Femur (tissue), 1 donor: ENCODE measurements around the gene WHRN.

Experiments used
- DNase-seq: peaks from one replicate; pipeline ENCODE4 v3.0.0-alpha.2; 2017

Gene WHRN

GRCh38 chr9:114375386-114376175 lies 129.7 kb downstream of the WHRN start:
- peak; percentile 1 for DNase-seq

GRCh38 chr9:114374936-114375335 lies 130.3 kb downstream of the WHRN start:
- DNase-seq, result no peak

GRCh38 chr9:114373960-114374730 lies 131.1 kb downstream of the WHRN start:
- DNase-seq, result no peak

GRCh38 chr9:114372921-114373448 lies 132.3 kb downstream of the WHRN start:
- DNase-seq, result peak; percentile 82

- DNase-seq, result no peak
Measured at GRCh38 chr9:114371973-114372917, 133.0 kb downstream of the WHRN start.

- DNase-seq, result no peak
Measured at GRCh38 chr9:114371343-114371944, 133.8 kb downstream of the WHRN start.

GRCh38 chr9:114370968-114371320 lies 134.3 kb downstream of the WHRN start:
- DNase-seq, result no peak

GRCh38 chr9:114370251-114370967 lies 134.9 kb downstream of the WHRN start:
- DNase-seq, result no peak

GRCh38 chr9:114369216-114370130 lies 135.8 kb downstream of the WHRN start:
- DNase-seq, result no peak

GRCh38 chr9:114367772-114368569 lies 137.3 kb downstream of the WHRN start:
- peak; percentile 16 for DNase-seq

GRCh38 chr9:114367366-114367765 lies 137.9 kb downstream of the WHRN start:
- no peak for DNase-seq

- DNase-seq, result peak; percentile 22
Measured at GRCh38 chr9:114366334-114367128, 138.7 kb downstream of the WHRN start.

- DNase-seq, result no peak
Measured at GRCh38 chr9:114365194-114365593, 140.1 kb downstream of the WHRN start.

GRCh38 chr9:114364134-114365041 lies 140.9 kb downstream of the WHRN start:
- peak; percentile 13 for DNase-seq

GRCh38 chr9:114363424-114363823 lies 141.8 kb downstream of the WHRN start:
- no peak for DNase-seq

GRCh38 chr9:114362394-114362793 lies 142.9 kb downstream of the WHRN start:
- no peak for DNase-seq

GRCh38 chr9:114361542-114361941 lies 143.7 kb downstream of the WHRN start:
- no peak for DNase-seq

- no peak for DNase-seq
Measured at GRCh38 chr9:114359801-114360200, 145.5 kb downstream of the WHRN start.
